ENCODE measurements around the gene TIAM2. TPM values are rescaled to one million over a fixed set of nuclear protein-coding genes. Genes with fewer than 3 reads are reported as not detected.
"Not testable (repeated sequence)": the region's sequence is repeated elsewhere in the genome, so short reads cannot be mapped to it uniquely, and the experiment has no call there.

TIAM2 gene
- total and polyA plus RNA-seq, 5 experiments from 2014 or later, result 0.09 to 8.3 (median 1.3) TPM

- no peak overlapping the region for H3K4me3 Mint-ChIP-seq
- POLR2A ChIA-PET, result no interaction called here
These were observed 170.1 kb downstream of the TIAM2 start for GRCh38 chr6:155165029-155165710.

GRCh38 chr6:155170519-155170918 lies 175.4 kb downstream of the TIAM2 start:
- no peaks in the 10 kb centered on the region for H3K36me3 Mint-ChIP-seq
- ATAC-seq, result no peak
- H3K4me1 Mint-ChIP-seq, result peaks cover 0 to 16% (median 7%) of the 10 kb centered on the region in 4 donors
- no peak for DNase-seq
- POLR2A ChIA-PET, result no interaction called here
- peak overlapping the region in 1 of 10 donors; percentile 58 for H3K4me3 Mint-ChIP-seq
- H3K27me3 Mint-ChIP-seq, result no peaks in the 10 kb centered on the region
- peaks cover 0 to 2% (median 0%) of the 10 kb centered on the region in 9 donors for H3K9me3 Mint-ChIP-seq
- peak overlapping the region in 1 of 10 donors; percentile 85 for H3K27ac Mint-ChIP-seq

More at GRCh38 chr6:155165029-155165710, 170.1 kb downstream of the TIAM2 start:
- ATAC-seq, result no peak
- Mint-ChIP-seq H3K36me3 (no peaks in the 10 kb centered on the region), H3K27me3 (peaks cover 0 to 16% (median 3%) of the 10 kb centered on the region in 5 donors), H3K4me1 (no peaks in the 10 kb centered on the region), H3K9me3 (peaks cover 0 to 6% (median 0%) of the 10 kb centered on the region in 9 donors), H3K27ac (no peak overlapping the region)
- DNase-seq, result no peak

GRCh38 chr6:155171109-155171746 lies 176.1 kb downstream of the TIAM2 start:
- peak overlapping the region in 8 of 10 donors; percentile 43 to 87 (median 70) for H3K27ac Mint-ChIP-seq
- peak overlapping the region in 6 of 10 donors; percentile 4 to 58 (median 52) for H3K4me3 Mint-ChIP-seq
- peaks cover 0 to 2% (median 0%) of the 10 kb centered on the region in 9 donors for H3K9me3 Mint-ChIP-seq
- ATAC-seq (peak; percentile 76 to 82), DNase-seq (peak in 5 of 10 donors; percentile 15 to 29 (median 27))
- POLR2A ChIA-PET, result no interaction called here
- H3K36me3 Mint-ChIP-seq, result no peaks in the 10 kb centered on the region
- H3K4me1 Mint-ChIP-seq, result peaks cover 0 to 16% (median 7%) of the 10 kb centered on the region in 4 donors
- no peaks in the 10 kb centered on the region for H3K27me3 Mint-ChIP-seq

GRCh38 chr6:155171747-155172449 lies 176.8 kb downstream of the TIAM2 start:
- DNase-seq, result no peak
- Mint-ChIP-seq H3K4me3 (peak overlapping the region in 3 of 10 donors; percentile 4 to 58 (median 56)), H3K9me3 (peaks cover 0 to 2% (median 0%) of the 10 kb centered on the region in 9 donors), H3K4me1 (peaks cover 0 to 16% (median 7%) of the 10 kb centered on the region in 4 donors), H3K27ac (peak overlapping the region in 7 of 10 donors; percentile 50 to 87 (median 71)), H3K27me3 (no peaks in the 10 kb centered on the region), H3K36me3 (no peaks in the 10 kb centered on the region)
- POLR2A ChIA-PET, result no interaction called here
- ATAC-seq, result no peak

- Mint-ChIP-seq H3K36me3 (no peaks in the 10 kb centered on the region), H3K27ac (no peak overlapping the region), H3K27me3 (no peaks in the 10 kb centered on the region), H3K4me1 (peaks cover 0 to 16% (median 7%) of the 10 kb centered on the region in 4 donors), H3K4me3 (no peak overlapping the region), H3K9me3 (peaks cover 0 to 2% (median 0%) of the 10 kb centered on the region in 9 donors)
- ATAC-seq, result no peak
- POLR2A ChIA-PET, result no interaction called here
- DNase-seq, result no peak
These were observed 178.4 kb downstream of the TIAM2 start for GRCh38 chr6:155173488-155173887.

- DNase-seq (peak in 7 of 10 donors; percentile 18 to 57 (median 32)), ATAC-seq (peak; percentile 65 to 77)
- peak overlapping the region in 2 of 10 donors; percentile 22 to 47 for H3K27ac Mint-ChIP-seq
- no peaks in the 10 kb centered on the region for H3K9me3 Mint-ChIP-seq
- no peak overlapping the region for H3K4me3 Mint-ChIP-seq
- no peaks in the 10 kb centered on the region for H3K27me3 Mint-ChIP-seq
- peaks cover 0 to 16% (median 7%) of the 10 kb centered on the region in 4 donors for H3K4me1 Mint-ChIP-seq
- no peaks in the 10 kb centered on the region for H3K36me3 Mint-ChIP-seq
- POLR2A ChIA-PET, result no interaction called here
These were observed 179.6 kb downstream of the TIAM2 start for GRCh38 chr6:155174576-155175211.

GRCh38 chr6:155177363-155177961 lies 182.3 kb downstream of the TIAM2 start:
- ATAC-seq (no peak), DNase-seq (peak in 5 of 10 donors; percentile 4 to 38 (median 15))
- Mint-ChIP-seq H3K27ac (no peak overlapping the region), H3K27me3 (no peaks in the 10 kb centered on the region), H3K4me3 (no peak overlapping the region), H3K4me1 (peaks cover 0 to 7% (median 3%) of the 10 kb centered on the region in 4 donors), H3K9me3 (no peaks in the 10 kb centered on the region), H3K36me3 (no peaks in the 10 kb centered on the region)
- POLR2A ChIA-PET, result no interaction called here

GRCh38 chr6:155181498-155181897 lies 186.4 kb downstream of the TIAM2 start:
- Mint-ChIP-seq H3K27ac (no peak overlapping the region), H3K4me3 (no peak overlapping the region), H3K4me1 (no peaks in the 10 kb centered on the region), H3K9me3 (no peaks in the 10 kb centered on the region), H3K27me3 (no peaks in the 10 kb centered on the region), H3K36me3 (no peaks in the 10 kb centered on the region)
- POLR2A ChIA-PET, result interaction anchor here (0.5 kb wide), 1 partner anchor 23 kb away, joined by 4 read pairs; no protein-coding TSS in a partner anchor
- no peak for DNase-seq
- ATAC-seq, result no peak

GRCh38 chr6:155182103-155182502 lies 187.0 kb downstream of the TIAM2 start:
- Mint-ChIP-seq H3K4me1 (peaks cover 0 to under 1% (median 0%) of the 10 kb centered on the region in 4 donors), H3K27ac (no peak overlapping the region), H3K27me3 (no peaks in the 10 kb centered on the region), H3K36me3 (no peaks in the 10 kb centered on the region), H3K4me3 (no peak overlapping the region), H3K9me3 (no peaks in the 10 kb centered on the region)
- POLR2A ChIA-PET, result no interaction called here
- ATAC-seq (no peak), DNase-seq (no peak)

- ATAC-seq (no peak), DNase-seq (no peak)
- H3K4me3 Mint-ChIP-seq, result peak overlapping the region in 1 of 10 donors; percentile 6
- H3K36me3 Mint-ChIP-seq, result no peaks in the 10 kb centered on the region
- POLR2A ChIA-PET, result no interaction called here
- H3K27me3 Mint-ChIP-seq, result no peaks in the 10 kb centered on the region
- no peak overlapping the region for H3K27ac Mint-ChIP-seq
- peaks cover 0 to 2% (median 0%) of the 10 kb centered on the region in 4 donors for H3K4me1 Mint-ChIP-seq
- H3K9me3 Mint-ChIP-seq, result no peaks in the 10 kb centered on the region
These were observed 188.0 kb downstream of the TIAM2 start for GRCh38 chr6:155183095-155183494.

GRCh38 chr6:155185041-155185440 lies 189.9 kb downstream of the TIAM2 start:
- H3K9me3 Mint-ChIP-seq, DNase-seq, H3K4me3 Mint-ChIP-seq, H3K27me3 Mint-ChIP-seq, POLR2A ChIA-PET, ATAC-seq, H3K36me3 Mint-ChIP-seq, H3K27ac Mint-ChIP-seq: not testable (repeated sequence)
- peaks cover 0 to 16% (median 5%) of the 10 kb centered on the region in 4 donors for H3K4me1 Mint-ChIP-seq

- Mint-ChIP-seq H3K9me3 (no peaks in the 10 kb centered on the region), H3K27me3 (peaks cover 0 to 6% (median 0%) of the 10 kb centered on the region in 5 donors), H3K36me3 (no peaks in the 10 kb centered on the region), H3K27ac (peak overlapping the region in 1 of 10 donors; percentile 53), H3K4me1 (peaks cover 0 to 19% (median 5%) of the 10 kb centered on the region in 4 donors), H3K4me3 (no peak overlapping the region)
- ATAC-seq, result no peak
- no peak for DNase-seq
- POLR2A ChIA-PET, result no interaction called here
These were observed 190.4 kb downstream of the TIAM2 start for GRCh38 chr6:155185544-155185943.
